Natural killer cell (primary cell): ENCODE results near the gene RARA. TPM values are rescaled to one million over a fixed set of nuclear protein-coding genes. Genes with fewer than 3 reads are reported as not detected.
"Not testable (repeated sequence)": the region's sequence is repeated elsewhere in the genome, so short reads cannot be mapped to it uniquely, and the experiment has no call there.

Source experiments
- ATAC-seq, 3 donors: fragments of 150-1000 bp in 2 of 3; fragments of 200-7000 bp in 1 of 3; cut with Tn5 transposase; 1 replicate in 1 of 3; 2 replicates in 2 of 3; pipeline ENCODE4 v1.10.0; 2021; ENCODE audit warnings: mild to moderate bottlenecking in 2 of 3, moderate library complexity in 2 of 3
- DNase-seq, 2 donors: peaks; one replicate each; pipeline versions ENCODE4 v3.0.0 to v3.0.0-alpha.2; 2013 to 2021; ENCODE audit warnings: mixed read lengths in 1 of 2
- H3K27ac ChIP-seq: one replicate; pipeline ENCODE4 v1.5.1; 2013; ENCODE audit warnings: mild to moderate bottlenecking, low read length
- H3K27me3 ChIP-seq: one replicate; pipeline ENCODE4 v1.6.1; 2013; ENCODE audit warnings: low read length; ENCODE audit not compliant: control insufficient read depth, insufficient read depth
- H3K36me3 ChIP-seq: one replicate; pipeline ENCODE4 v1.6.1; 2013; ENCODE audit warnings: low read length; ENCODE audit not compliant: control insufficient read depth, insufficient read depth
- H3K4me1 ChIP-seq: one replicate; pipeline ENCODE4 v1.6.1; 2013; ENCODE audit warnings: low read length; ENCODE audit not compliant: control insufficient read depth, insufficient read depth
- H3K4me3 ChIP-seq: one replicate; pipeline ENCODE4 v1.5.1; 2013; ENCODE audit warnings: low read length
- H3K9me3 ChIP-seq: one replicate; pipeline ENCODE4 v1.6.1; 2013; ENCODE audit warnings: low read length; ENCODE audit not compliant: control insufficient read depth, insufficient read depth
- H3K27ac Mint-ChIP-seq, 2 donors: one replicate each; pipeline ENCODE4 v1.8.0; 2022; ENCODE audit warnings: mild to moderate bottlenecking in 2 of 2, mixed read lengths in 2 of 2, moderate library complexity in 1 of 2
- H3K27me3 Mint-ChIP-seq, 2 donors: one replicate each; pipeline ENCODE4 v1.8.0; 2022; ENCODE audit warnings: low read depth in 2 of 2, mixed read lengths in 2 of 2
- H3K36me3 Mint-ChIP-seq: one replicate; pipeline ENCODE4 v1.8.0; 2022; ENCODE audit warnings: mixed read lengths
- H3K4me1 Mint-ChIP-seq, 2 donors: one replicate each; pipeline ENCODE4 v1.8.0; 2022; ENCODE audit warnings: mixed read lengths in 2 of 2
- H3K4me3 Mint-ChIP-seq: one replicate; pipeline ENCODE4 v1.8.0; 2022; ENCODE audit warnings: mild to moderate bottlenecking, moderate library complexity, mixed read lengths
- H3K9me3 Mint-ChIP-seq, 2 donors: one replicate each; pipeline ENCODE4 v1.8.0; 2022; ENCODE audit warnings: mixed read lengths in 2 of 2
- WGBS: methylation state at CpG from one replicate; pipeline ENCODE4 v1.1.7; 2013; ENCODE audit warnings: missing lambda C conversion rate; ENCODE audit not compliant: insufficient coverage; 5-methylcytosine and 5-hydroxymethylcytosine counted together
- intact Hi-C: fragments of 100-400 bp; cut with micrococcal nuclease; formaldehyde crosslinking; loops from one replicate; pipeline ENCODE4 v1.14.2; 2022
- total RNA-seq, 4 donors: library from RNA; stranded (reverse); fragments of 120-200 nt in 1 of 4; gene quantifications; one replicate each; pipeline versions ENCODE4 v1.2.3 to v1.2.4, GENCODE V29; 2013 to 2022
- TF ChIP-seq, protein P1 (sequence below): fragments of 200-600 bp; IDR thresholded peaks from one replicate; pipeline ENCODE4 v1.8.0; 2022; ENCODE audit warnings: antibody characterized with exemption

RARA gene
- total RNA-seq, 3 donors from 2014 or later (not counting 1 experiment from before 2014, with no cell fraction given) = 75.9 to 94.6 (median 79.1) TPM

DNA sequence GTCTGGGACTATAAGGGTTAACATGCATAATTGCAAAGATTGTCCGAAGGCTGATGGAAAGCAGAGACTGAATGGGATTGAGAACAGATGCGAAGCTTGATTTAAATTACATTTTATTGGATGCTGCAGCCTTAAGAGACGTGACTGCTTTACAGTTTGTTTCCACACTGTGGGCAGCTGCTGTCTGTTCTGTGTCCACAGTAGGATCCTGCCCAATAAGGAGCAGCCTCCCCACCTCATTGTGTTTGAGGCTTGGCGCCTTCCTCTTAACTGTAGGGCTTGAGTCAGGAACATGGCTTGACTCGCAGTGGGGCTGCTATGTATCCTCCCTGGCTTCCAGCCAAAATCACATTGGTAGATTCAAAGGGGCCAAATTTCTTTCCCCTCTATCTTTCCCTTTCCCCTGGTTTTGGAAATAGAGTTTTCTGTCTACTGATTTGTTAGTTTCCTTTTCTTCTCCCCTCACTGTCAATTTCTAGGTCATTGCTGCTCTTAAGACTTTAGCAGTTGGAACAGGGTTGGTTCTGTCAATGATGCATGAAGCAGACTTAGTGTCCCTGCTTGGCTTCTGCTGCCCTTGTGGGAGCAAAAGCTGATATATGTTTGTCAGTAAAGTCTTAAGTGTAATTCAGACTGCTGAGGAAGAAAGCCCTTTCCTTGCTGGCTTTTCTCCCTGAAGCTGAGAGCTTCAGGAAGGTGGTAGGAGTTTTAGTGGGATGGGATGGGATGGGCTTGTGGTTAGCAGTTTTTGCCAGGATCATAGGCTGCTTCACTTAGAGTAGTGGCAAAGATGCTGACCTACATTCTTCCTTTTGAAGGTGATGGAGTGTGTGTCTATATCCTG lies 5.0 kb upstream of the RARA start:
- Mint-ChIP-seq H3K4me1 (peaks cover 6 to 7% of the 10 kb centered on the region in 2 donors), H3K36me3 (no peaks in the 10 kb centered on the region), H3K4me3 (no peak overlapping the region), H3K27ac (no peak overlapping the region), H3K9me3 (no peaks in the 10 kb centered on the region), H3K27me3 (no peaks in the 10 kb centered on the region)
- H3K36me3 ChIP-seq = no peaks in the 10 kb centered on the region
- H3K27ac ChIP-seq = no peak overlapping the region
- intact Hi-C loops = loop anchor here (1.0 to 5.0 kb wide), 3 partner anchors 51 to 228 kb away; no protein-coding TSS in a partner anchor
- 89% methylated on average over 5 of the region's 5 CpGs for WGBS
- peaks cover 23% of the 10 kb centered on the region for H3K4me1 ChIP-seq
- DNase-seq (peak in 1 of 2 donors; percentile 36), ATAC-seq (no peak)
- TF ChIP-seq, protein P1, sequence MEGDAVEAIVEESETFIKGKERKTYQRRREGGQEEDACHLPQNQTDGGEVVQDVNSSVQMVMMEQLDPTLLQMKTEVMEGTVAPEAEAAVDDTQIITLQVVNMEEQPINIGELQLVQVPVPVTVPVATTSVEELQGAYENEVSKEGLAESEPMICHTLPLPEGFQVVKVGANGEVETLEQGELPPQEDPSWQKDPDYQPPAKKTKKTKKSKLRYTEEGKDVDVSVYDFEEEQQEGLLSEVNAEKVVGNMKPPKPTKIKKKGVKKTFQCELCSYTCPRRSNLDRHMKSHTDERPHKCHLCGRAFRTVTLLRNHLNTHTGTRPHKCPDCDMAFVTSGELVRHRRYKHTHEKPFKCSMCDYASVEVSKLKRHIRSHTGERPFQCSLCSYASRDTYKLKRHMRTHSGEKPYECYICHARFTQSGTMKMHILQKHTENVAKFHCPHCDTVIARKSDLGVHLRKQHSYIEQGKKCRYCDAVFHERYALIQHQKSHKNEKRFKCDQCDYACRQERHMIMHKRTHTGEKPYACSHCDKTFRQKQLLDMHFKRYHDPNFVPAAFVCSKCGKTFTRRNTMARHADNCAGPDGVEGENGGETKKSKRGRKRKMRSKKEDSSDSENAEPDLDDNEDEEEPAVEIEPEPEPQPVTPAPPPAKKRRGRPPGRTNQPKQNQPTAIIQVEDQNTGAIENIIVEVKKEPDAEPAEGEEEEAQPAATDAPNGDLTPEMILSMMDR = no peak
- H3K27me3 ChIP-seq = no peaks in the 10 kb centered on the region
- H3K9me3 ChIP-seq = no peaks in the 10 kb centered on the region
- no peak overlapping the region for H3K4me3 ChIP-seq

DNA sequence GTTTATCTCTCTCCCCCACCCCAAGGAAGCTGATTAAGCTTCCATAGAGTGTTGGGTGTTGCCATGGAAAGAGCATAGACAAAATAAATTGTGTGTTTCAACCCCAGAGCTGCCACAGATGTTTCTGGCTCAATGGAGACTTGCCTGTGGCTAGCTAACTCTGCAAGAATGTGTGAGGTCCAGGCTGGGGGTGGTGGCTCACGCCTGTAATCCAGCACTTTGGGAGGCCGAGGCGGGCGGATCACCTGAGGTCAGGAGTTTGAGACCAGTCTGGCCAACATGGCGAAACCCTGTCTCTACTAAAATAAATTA lies 4.5 kb upstream of the RARA start:
- H3K36me3 Mint-ChIP-seq, H3K27ac ChIP-seq, H3K27ac Mint-ChIP-seq, H3K4me3 ChIP-seq, DNase-seq, H3K27me3 Mint-ChIP-seq, H3K9me3 ChIP-seq, ATAC-seq, H3K27me3 ChIP-seq, H3K4me1 Mint-ChIP-seq, H3K9me3 Mint-ChIP-seq, H3K4me3 Mint-ChIP-seq, H3K36me3 ChIP-seq: not testable (repeated sequence)
- peaks cover 29% of the 10 kb centered on the region for H3K4me1 ChIP-seq
- intact Hi-C loops = loop anchor here (5.0 kb wide), 1 partner anchor 228 kb away; no protein-coding TSS in a partner anchor
- 99% methylated on average over 5 of the region's 5 CpGs for WGBS

DNA sequence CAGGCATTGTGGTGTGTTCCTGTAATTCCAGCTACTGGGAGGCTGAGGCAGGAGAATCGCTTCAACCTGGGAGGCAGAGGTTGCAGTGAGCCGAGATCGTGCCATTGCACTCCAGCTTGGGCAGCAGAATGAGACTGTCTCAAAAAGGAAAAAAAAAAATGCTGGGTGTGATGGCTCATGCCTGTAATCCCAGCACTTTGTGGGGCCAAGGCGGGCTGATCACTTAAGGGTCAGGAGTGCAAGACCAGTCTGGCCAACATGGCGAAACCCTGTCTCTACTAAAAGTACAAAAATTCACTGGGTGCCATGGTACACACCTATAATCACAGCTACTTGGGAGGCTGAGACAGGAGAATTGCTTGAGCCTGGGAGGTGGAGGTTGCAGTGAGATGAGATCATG lies 4.1 kb upstream of the RARA start:
- not testable (repeated sequence) for ATAC-seq, H3K27ac ChIP-seq, H3K27me3 Mint-ChIP-seq, H3K4me3 ChIP-seq, H3K9me3 ChIP-seq, H3K4me3 Mint-ChIP-seq, H3K36me3 ChIP-seq, H3K36me3 Mint-ChIP-seq, DNase-seq, H3K27me3 ChIP-seq, H3K27ac Mint-ChIP-seq, H3K9me3 Mint-ChIP-seq
- 98% methylated on average over 5 of the region's 5 CpGs for WGBS
- H3K4me1 ChIP-seq = peaks cover 33% of the 10 kb centered on the region
- H3K4me1 Mint-ChIP-seq = peaks cover 7 to 12% of the 10 kb centered on the region in 2 donors
- intact Hi-C loops = loop anchor here (5.0 kb wide), 1 partner anchor 227 kb away; no protein-coding TSS in a partner anchor

DNA sequence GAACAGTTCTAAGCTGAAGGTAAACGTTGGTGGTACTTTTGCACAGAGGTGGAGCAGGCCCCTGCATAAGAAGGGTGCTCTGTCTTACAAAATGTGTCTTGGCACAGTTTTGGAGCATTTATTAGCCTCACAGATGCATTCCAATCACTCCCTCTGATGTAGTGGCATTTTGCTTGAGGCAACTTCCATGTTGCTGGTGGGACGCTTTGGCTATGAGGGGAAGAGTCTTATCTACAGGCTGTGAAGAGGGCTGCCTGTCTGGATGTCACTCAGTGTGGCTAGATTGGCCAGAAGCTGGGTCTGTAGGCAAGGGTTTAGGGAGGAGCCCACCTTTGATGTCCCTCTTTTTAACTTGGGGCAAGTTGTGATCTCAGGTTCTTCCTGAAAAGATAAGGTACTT lies 2.6 kb upstream of the RARA start:
- intact Hi-C loops = no loop called here
- Histone ChIP-seq H3K9me3 (no peaks in the 10 kb centered on the region), H3K27ac (no peak overlapping the region), H3K27me3 (no peaks in the 10 kb centered on the region), H3K36me3 (no peaks in the 10 kb centered on the region), H3K4me1 (peaks cover 47% of the 10 kb centered on the region), H3K4me3 (no peak overlapping the region)
- H3K36me3 Mint-ChIP-seq = no peaks in the 10 kb centered on the region
- ATAC-seq = no peak
- TF ChIP-seq, protein P1 = no peak
- H3K27ac Mint-ChIP-seq = no peak overlapping the region
- no peaks in the 10 kb centered on the region for H3K27me3 Mint-ChIP-seq
- H3K4me3 Mint-ChIP-seq = no peak overlapping the region
- peak in 1 of 2 donors; percentile 21 for DNase-seq
- peaks cover 7 to 27% of the 10 kb centered on the region in 2 donors for H3K4me1 Mint-ChIP-seq
- 83% methylated on average over 2 of the region's 2 CpGs for WGBS
- no peaks in the 10 kb centered on the region for H3K9me3 Mint-ChIP-seq
